ENCODE results near the gene ENDOU. TPM values are rescaled to one million over a fixed set of nuclear protein-coding genes. Genes with fewer than 3 reads are reported as not detected.

The ENDOU gene
- total and polyA plus RNA-seq, 4 donors: 0.07 to 0.45 (median 0.31) TPM; not detected in 1

GRCh38 chr12:47751561-47751960 lies 26.3 kb upstream of the ENDOU start:
- H3K27ac ChIP-seq (ENCODE audit: low read depth in 1 of 2, low read length in 1 of 2): no peak overlapping the region
- no peak for TF ChIP-seq CTCF (IDR thresholded peaks at IDR 0.05; ENCODE audit: control extremely low read depth, extremely low read depth)
- H3K4me3 ChIP-seq: no peak overlapping the region
- WGBS, 2 donors: 82 to 87% methylated on average over 9 of the region's 9 CpGs
- H3K9ac ChIP-seq (ENCODE audit: insufficient read depth in 1 of 2, low read length in 2 of 2): no peak overlapping the region
- no peak for DNase-seq
- peaks cover 7 to 23% (median 13%) of the 10 kb centered on the region in 5 donors for H3K4me1 ChIP-seq (ENCODE audit: control insufficient read depth in 5 of 5, insufficient read depth in 5 of 5, low read length in 5 of 5)
- no peaks in the 10 kb centered on the region for H3K27me3 ChIP-seq (ENCODE audit: control insufficient read depth in 3 of 3, insufficient read depth in 3 of 3, low read length in 2 of 3)
- ATAC-seq (ENCODE audit: insufficient read depth, low FRiP score): no peak
- H3K9me3 ChIP-seq (ENCODE audit: control insufficient read depth in 4 of 4, insufficient read depth in 3 of 4, low read length in 3 of 4): no peaks in the 10 kb centered on the region
- H3K36me3 ChIP-seq (ENCODE audit: control insufficient read depth in 4 of 4, insufficient read depth in 4 of 4, low read length in 4 of 4): peaks cover 0 to 24% (median 0%) of the 10 kb centered on the region in 4 donors

- no peak overlapping the region for H3K27ac ChIP-seq (ENCODE audit: low read depth in 1 of 2, low read length in 1 of 2)
- peaks cover 7 to 22% (median 13%) of the 10 kb centered on the region in 5 donors for H3K4me1 ChIP-seq (ENCODE audit: control insufficient read depth in 5 of 5, insufficient read depth in 5 of 5, low read length in 5 of 5)
- TF ChIP-seq CTCF (IDR thresholded peaks at IDR 0.05; ENCODE audit: control extremely low read depth, extremely low read depth): no peak
- no peak overlapping the region for H3K4me3 ChIP-seq
- no peaks in the 10 kb centered on the region for H3K27me3 ChIP-seq (ENCODE audit: control insufficient read depth in 3 of 3, insufficient read depth in 3 of 3, low read length in 2 of 3)
- ATAC-seq (ENCODE audit: insufficient read depth, low FRiP score) (no peak), DNase-seq (no peak)
- no peaks in the 10 kb centered on the region for H3K9me3 ChIP-seq (ENCODE audit: control insufficient read depth in 4 of 4, insufficient read depth in 3 of 4, low read length in 3 of 4)
- WGBS, 2 donors: 91 to 93% methylated on average over 19 of the region's 19 CpGs
- H3K9ac ChIP-seq (ENCODE audit: insufficient read depth in 1 of 2, low read length in 2 of 2): no peak overlapping the region
- H3K36me3 ChIP-seq (ENCODE audit: control insufficient read depth in 4 of 4, insufficient read depth in 4 of 4, low read length in 4 of 4): peaks cover 0 to 24% (median 0%) of the 10 kb centered on the region in 4 donors
Measured at GRCh38 chr12:47750916-47751470, 25.7 kb upstream of the ENDOU start.

GRCh38 chr12:47750229-47750798 lies 25.0 kb upstream of the ENDOU start:
- 83 to 84% methylated on average over 10 of the region's 10 CpGs for WGBS, 2 donors
- no peak for ATAC-seq (ENCODE audit: insufficient read depth, low FRiP score)

More at GRCh38 chr12:47750229-47750798, 25.0 kb upstream of the ENDOU start:
- H3K27ac ChIP-seq (ENCODE audit: low read depth in 1 of 2, low read length in 1 of 2): no peak overlapping the region
- TF ChIP-seq CTCF (IDR thresholded peaks at IDR 0.05; ENCODE audit: control extremely low read depth, extremely low read depth): no peak
- peaks cover 7 to 26% (median 11%) of the 10 kb centered on the region in 5 donors for H3K4me1 ChIP-seq (ENCODE audit: control insufficient read depth in 5 of 5, insufficient read depth in 5 of 5, low read length in 5 of 5)
- H3K9ac ChIP-seq (ENCODE audit: insufficient read depth in 1 of 2, low read length in 2 of 2): no peak overlapping the region
- no peaks in the 10 kb centered on the region for H3K9me3 ChIP-seq (ENCODE audit: control insufficient read depth in 4 of 4, insufficient read depth in 3 of 4, low read length in 3 of 4)
- peaks cover 0 to 24% (median 0%) of the 10 kb centered on the region in 4 donors for H3K36me3 ChIP-seq (ENCODE audit: control insufficient read depth in 4 of 4, insufficient read depth in 4 of 4, low read length in 4 of 4)
- no peak overlapping the region for H3K4me3 ChIP-seq
- no peak for DNase-seq
- no peaks in the 10 kb centered on the region for H3K27me3 ChIP-seq (ENCODE audit: control insufficient read depth in 3 of 3, insufficient read depth in 3 of 3, low read length in 2 of 3)

All from lung (tissue), 12 donors.